Stimulated activated CD4-positive, alpha-beta T cell treated with anti-CD3 and anti-CD28 coated beads, TNF-alpha, amount 100 ng/mL, for 1 hour (primary cell): Measurements from ENCODE around the gene DMKN.

Experiments used
- DNase-seq, 3 donors: peaks; one replicate each; pipeline ENCODE4 v3.0.0-alpha.2; 2020; ENCODE audit warnings: low read depth in 3 of 3, low spot score in 1 of 3

Gene DMKN

GRCh38 chr19:35513628-35514281 lies at the start of gene DMKN:
Gene DMKN (minus strand): TSS chr19:35513649. CDS start chr19:35513475, 174 bp downstream.
- DNase-seq = no peak

DNA sequence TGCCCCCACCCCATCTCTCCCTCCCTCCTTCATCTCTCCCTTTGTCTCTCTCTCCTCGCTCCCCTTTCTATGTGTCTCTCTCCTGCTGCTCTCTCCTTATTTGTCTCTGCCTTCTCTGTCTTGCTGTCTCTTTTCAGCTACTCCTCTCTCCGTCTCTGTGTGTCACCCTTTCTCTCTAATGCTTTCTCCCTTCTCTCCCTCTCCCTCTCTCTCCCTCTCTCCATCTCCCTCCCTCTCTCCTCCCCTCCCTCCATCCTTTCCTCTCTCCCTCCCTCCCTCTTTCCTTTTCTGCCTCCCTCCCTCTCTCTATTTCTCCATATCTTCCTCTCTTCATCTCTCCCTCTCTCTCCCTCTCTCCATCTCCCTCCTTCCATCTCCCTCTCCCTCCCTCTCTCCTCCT lies 49.3 kb upstream of the DMKN start:
- DNase-seq = no peak

DNA sequence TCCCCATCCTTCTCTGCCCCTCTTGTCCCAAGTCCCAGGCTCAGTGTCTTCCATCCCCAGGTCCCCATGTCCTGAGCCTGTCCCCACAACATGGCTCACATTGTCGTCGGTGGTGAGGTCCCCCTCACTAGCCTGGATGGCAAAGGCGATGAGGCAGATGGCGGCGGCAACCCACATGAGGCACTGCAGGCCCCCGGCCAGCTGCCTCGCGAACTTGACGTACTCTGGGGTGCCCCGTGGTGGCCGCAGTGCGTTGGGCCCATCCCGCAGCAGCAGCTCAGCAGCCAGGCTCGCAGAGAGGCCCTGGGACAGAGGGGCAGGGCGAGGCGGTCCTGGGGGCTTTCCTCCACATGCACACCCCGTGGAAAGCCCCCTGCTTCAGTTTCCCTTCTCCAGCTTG lies 48.9 kb upstream of the DMKN start:
- DNase-seq = no peak

DNA sequence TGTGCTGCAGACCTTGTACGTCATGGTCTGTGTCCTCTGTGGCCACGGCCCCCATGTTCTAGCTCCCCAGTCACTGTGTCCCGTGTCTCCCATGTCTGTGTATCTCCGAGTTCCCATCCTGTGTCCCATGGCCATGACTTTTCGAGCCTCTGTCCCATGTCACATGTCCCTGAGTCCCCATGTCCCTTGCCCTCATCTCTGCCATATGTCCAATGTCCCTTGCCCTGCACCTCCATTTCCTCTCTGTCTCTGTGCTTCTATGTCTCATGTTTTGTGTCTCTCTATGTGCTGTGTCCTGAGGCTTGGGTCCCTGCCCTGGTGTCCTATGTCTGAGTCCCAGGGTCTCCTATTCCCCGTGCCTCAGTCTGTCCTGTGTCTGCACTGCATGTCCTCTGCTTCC lies 48.0 kb upstream of the DMKN start:
- DNase-seq = no peak

DNA sequence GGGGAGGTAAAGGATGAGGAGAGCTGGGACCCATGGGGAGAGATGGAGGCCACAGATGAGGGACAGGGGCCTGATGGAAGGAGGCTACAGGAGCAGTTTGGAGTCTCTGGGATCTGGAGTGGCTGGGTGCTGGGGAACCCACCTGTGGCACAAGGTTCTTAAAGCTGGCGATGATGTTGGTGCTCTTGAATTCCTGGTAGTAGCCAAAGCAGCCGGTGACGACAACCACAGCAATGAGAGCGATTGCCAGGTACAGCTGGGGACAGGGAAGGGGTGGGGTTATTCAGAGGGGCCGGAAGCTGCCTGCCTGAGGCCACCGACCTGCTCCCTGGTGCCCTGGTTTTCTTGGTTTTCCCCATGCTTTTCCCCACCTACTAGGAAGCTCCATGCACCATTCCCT lies 47.2 kb upstream of the DMKN start:
- no peak for DNase-seq

DNA sequence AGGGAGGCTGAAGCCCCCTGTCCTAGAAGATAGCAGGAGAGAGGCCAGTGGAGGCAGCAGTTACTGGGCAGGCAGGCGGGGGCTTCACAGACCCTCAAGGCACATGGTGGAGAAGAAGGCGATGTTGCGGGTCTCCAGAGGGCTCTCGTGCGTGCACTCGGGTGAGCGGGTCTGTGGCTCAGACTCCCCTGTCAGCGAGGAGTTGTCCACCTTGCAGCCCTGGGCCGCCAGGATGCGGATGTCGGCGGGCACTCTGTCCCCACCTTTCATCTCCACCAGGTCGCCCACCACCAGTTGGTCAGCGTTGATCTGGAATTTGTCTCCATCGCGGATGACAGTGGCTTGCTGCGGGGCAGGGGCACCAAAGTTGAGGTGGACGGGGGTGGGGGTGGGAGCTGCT lies 46.8 kb upstream of the DMKN start:
- DNase-seq = no peak

GRCh38 chr19:35559781-35560180 lies 46.3 kb upstream of the DMKN start:
- no peak for DNase-seq

DNA sequence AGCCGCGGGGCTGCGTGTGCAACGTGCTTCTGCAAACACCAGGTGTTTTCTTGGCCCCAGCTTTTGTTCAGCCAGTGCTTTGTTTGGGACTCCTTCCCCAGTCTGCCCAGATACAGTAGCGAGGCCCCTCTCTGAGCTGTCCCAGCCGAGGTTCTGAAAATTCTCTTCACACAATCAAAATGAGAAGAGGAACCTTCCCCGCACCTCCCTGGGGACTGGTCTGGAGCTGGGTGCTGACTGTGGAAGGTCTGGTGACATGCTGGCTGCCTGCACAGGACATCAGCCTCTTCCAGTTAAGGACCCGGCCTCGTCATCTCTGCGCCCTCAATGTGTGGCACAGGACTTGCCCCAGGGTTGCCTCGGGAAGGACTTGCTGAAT lies 45.8 kb upstream of the DMKN start:
- DNase-seq = no peak

GRCh38 chr19:35558400-35559280 lies 45.2 kb upstream of the DMKN start:
- DNase-seq = no peak

DNA sequence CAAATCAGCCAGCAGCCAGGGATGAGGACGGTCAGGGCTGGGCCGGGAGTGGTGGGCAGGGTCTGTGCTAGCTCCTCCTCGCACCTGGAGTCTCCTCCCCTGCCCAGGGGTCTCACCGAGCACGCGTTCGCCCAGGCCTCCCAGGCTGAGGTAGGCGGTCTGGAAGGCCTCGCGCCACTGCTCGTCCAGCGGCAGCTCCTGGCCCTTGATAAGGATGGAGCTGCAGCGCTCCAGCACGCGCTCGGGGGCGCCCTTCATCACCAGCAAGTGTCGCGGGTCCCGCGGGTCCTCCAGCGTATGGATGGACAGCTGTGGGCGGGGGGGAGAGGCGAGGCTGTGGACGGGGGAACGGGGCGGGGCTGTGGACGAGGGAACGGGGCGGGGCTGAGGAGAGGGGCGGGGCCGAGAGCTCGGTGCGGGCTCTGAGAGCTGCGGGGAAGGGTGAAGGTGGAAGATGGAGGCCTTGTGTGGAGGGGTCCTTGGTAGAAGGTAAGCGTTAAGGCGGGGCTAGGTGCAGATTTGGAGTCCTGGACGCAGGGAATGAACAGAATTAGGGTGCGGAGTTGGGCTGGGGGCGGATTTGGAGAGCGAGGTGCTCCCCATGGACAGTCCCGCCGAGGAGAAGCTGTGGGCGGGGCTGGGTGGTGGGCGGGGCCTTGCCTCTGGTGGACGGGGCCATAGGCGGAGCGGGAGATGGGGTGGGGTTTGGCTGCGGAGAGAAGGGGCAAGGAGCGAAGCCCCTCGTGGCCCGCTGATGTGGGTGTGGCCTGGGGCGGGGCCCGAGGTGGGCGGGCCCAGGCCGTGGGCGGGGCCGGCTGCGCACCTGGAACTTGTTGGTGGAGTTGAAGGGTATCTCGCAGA lies 44.3 kb upstream of the DMKN start:
- peak in 1 of 3 donors; percentile 43 for DNase-seq

DNA sequence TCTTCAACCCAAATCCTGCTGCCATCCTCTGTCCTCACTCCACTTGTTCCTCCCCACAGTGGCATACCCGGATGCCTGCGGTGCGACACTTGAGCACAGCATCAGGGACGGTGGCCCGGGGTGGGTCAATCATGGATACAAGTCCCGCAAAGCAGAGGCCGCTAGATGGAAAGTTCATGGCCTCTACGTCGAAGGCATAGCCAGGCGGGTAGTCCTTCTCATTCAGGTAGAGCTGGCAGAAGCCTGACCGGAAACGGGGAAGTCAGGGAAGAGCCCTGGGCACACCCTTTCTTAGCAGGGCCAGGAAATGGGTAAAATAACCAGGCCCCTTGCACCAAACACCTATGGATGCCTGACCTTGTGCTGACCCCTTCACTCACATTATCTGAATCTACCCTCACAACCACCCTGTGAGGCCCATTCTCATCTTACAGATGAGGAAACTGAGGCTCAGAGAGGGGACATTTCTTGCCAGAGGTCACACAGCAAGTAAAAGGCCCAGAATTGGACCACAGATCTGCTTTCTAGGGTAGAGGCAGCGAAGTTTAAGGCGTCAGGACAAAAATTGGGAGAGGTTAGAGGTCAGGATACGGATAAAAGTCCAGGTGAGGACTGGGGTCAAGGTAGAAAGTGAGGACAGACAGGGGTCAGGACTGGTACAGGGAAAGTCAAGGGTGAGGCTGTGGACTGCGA lies 43.5 kb upstream of the DMKN start:
- DNase-seq = no peak

DNA sequence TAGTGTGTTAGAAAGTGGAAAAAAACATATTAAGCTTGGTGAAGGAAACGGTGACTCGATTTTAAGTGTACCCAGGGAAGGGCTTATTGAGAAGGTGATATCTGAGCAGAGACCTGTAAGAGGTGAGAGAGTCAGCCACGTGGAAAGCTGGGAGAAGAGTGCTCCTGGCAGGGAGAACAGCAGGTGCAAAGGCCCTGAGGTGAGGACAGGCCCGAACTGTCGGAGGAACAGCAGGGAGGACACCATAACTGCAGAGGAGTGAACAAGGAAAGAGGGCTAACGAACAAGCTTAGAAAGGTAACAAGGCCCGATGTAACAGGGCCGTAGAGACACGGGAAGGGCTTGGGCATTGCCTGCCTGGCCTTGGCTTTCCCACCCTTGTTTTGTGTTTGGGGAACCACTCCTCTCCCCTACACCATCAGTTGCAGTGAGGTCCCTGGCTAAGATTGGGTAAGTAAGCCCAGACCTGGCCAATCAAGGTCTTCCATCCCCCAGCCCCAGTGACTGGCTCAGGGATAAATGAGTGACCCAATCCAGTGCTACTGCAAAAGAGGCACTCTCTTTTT lies 42.7 kb upstream of the DMKN start:
- no peak for DNase-seq

- no peak for DNase-seq
Measured at GRCh38 chr19:35555301-35556005, 42.0 kb upstream of the DMKN start.

DNA sequence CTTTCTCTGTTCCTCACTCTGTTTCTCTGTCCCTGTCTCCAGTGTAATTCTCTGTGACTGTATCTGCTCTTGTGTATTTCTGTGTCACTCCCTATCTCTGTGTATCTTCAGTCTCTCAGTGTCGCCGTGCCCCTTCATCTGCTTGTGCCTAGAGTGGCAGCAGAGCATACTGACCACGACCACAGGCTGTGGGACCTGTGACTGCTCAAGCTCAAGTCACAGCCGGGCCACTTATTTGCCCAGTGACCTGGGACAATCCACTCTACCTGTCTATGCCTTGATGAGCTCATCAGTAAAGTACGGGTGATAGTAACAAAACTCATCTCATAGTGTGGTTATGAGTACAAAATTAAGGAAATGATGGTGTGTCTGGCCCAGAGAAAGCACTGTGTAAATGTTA lies 40.6 kb upstream of the DMKN start:
- DNase-seq = no peak

- no peak for DNase-seq
Measured at GRCh38 chr19:35553385-35554000, 40.0 kb upstream of the DMKN start.

DNA sequence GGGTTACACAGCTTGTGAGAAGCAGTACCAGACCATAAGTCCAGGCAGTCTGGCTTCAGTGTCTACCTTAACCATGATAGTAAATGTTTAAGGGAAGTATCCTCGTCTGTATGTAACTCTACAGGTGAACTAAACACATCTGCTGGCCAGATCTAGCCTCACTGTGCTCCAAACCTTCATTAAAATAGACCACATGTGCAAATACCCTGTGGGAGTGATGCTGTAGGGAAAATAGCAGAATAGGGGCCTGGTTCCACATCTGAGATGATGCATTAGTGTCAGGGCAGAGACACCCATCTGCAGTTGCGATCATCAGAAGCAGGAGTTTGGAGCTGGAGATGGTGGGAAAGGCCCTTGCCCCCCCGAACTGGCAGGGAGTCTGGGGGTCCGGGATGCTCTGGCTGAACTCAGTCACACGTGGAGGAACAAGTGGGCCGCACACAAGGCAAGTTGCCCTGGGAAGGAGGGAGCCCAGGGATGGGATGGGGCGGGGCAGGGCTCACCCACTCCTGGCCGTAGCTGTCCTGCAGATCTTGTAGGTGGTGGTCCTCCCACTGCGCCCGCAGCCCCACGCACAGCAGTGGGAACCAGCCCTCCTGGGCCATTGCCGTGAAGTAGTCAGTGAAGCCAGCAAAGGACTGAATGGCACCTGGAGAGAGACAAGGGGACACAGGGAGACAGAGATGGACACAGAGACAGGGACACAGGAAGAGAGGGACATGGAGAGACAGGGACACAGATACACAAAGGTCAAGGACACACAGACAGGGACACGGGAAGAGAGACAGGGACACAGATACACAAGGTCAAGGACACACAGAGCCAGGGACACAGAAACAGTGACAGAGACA lies 39.3 kb upstream of the DMKN start:
- no peak for DNase-seq

DNA sequence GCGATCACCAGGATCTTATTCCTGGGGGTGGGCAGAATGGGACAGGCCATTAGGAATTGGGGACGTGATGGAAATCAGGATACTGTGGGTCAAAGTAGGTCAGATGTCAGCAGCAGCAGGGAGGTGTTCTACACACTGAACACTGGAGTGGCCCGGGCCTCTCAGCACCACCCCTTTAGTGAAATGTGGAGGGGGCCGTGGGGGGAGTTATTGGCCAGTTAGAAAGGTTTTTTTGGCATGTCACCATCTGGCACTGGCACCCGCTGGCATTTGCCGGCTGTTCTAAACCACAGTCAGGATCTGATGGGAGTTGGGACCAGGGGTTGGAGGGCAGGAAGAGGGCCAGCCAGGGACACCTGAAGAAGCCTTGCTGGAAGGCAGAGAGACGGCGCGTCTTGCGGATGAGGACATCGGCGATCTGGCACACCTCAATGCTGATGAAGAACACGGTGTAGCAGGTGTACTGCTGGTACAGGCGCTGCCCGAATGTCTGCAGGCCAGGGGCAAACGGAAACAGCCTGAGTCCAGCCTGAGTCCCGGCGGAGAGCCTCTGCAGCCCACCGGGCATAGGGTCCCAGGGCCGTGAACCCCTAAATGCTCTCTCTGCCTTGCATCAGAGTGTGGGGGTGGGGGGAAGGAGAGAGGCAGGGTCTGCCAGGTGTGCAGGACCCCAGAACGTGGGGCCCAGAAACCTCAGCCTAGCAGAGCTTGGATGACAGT lies 37.8 kb upstream of the DMKN start:
- no peak for DNase-seq

DNA sequence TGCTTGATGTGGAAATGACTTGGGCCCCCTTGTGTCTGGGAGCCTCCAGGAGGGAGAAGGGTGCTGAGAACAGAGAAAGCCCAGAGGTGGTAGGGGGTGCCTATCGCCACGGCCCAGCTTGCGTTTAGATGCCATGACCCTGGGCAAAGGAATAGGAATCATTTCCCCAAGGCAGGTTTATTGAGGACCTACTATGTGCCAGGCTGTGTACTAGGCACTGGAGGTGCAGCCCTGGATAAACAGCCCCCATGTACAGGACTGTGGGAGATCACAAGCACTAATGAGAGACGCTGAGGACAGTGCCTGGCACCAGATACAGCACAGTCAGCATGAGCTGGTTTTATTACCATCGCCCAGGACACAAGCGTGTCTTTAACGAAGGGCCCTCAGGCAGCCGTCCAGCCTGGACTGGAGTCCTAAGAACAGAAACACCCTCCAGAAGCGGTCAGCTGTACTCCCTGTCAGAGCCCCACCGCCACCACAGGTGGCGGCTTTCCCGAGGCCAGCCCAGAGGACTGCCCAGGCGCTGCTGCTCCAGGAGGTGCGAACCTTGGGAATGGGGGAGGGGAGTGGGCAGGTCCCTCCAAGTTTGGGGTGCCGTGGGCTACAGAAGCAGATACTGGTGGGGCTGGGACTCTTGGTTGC lies 36.6 kb upstream of the DMKN start:
- no peak for DNase-seq
